ENCODE results near the gene PKIG. TPM values are rescaled to one million over a fixed set of nuclear protein-coding genes. Genes with fewer than 3 reads are reported as not detected.

Gene PKIG
- total and polyA plus RNA-seq, 2 experiments from 2014 or later, result 29.7 to 33.2 TPM

- H3K4me3 Mint-ChIP-seq, result no peak overlapping the region
- DNase-seq (ENCODE audit: low spot score) (no peak), ATAC-seq (no peak)
- Histone ChIP-seq H3K27me3 (ENCODE audit: insufficient read depth) (no peaks in the 10 kb centered on the region), H4K20me1 (replicated peaks; ENCODE audit: insufficient read depth) (no peaks in the 10 kb centered on the region), H3K9me2 (ENCODE audit: insufficient read depth) (no peaks in the 10 kb centered on the region), H3K4me3 (no peak overlapping the region), H3K27ac (ENCODE audit: low read depth) (no peak overlapping the region), H3K79me2 (replicated peaks; ENCODE audit: insufficient read depth) (no peaks in the 10 kb centered on the region), H3K4me2 (no peak overlapping the region), H3K4me1 (ENCODE audit: insufficient read depth) (peaks cover 19% of the 10 kb centered on the region), H3K36me3 (ENCODE audit: insufficient read depth) (no peaks in the 10 kb centered on the region), H3F3A (replicated peaks; ENCODE audit: low read depth) (no peaks in the 10 kb centered on the region), H2AFZ (no peak overlapping the region)
- peak overlapping the region; percentile 84; the same call in 1 of the 2 replicates for H3K27ac Mint-ChIP-seq
- H3K9me3 Mint-ChIP-seq, result peaks cover 13% of the 10 kb centered on the region
- H3K27me3 Mint-ChIP-seq (ENCODE audit: insufficient read depth, low read depth, poor library complexity), result peaks cover 35% of the 10 kb centered on the region
- no peak for TF ChIP-seq ZNF114 (CRISPR knock-in tag; IDR thresholded peaks at IDR 0.05)
- no peak for TF ChIP-seq ZNF331 (CRISPR knock-in tag; IDR thresholded peaks at IDR 0.05; ENCODE audit: low read depth)
- TF ChIP-seq POLR2AphosphoS5 (IDR thresholded peaks at IDR 0.05; ENCODE audit: low read depth), result no peak
- no peak for TF ChIP-seq NANOG (IDR thresholded peaks at IDR 0.05; ENCODE audit: borderline replicate concordance)
- peaks cover 28% of the 10 kb centered on the region for H3K36me3 Mint-ChIP-seq (ENCODE audit: low read depth)
- H3K4me1 Mint-ChIP-seq, result peaks cover 43% of the 10 kb centered on the region
Measured at GRCh38 chr20:44641325-44641724, 58.9 kb downstream of the PKIG start.

DNA sequence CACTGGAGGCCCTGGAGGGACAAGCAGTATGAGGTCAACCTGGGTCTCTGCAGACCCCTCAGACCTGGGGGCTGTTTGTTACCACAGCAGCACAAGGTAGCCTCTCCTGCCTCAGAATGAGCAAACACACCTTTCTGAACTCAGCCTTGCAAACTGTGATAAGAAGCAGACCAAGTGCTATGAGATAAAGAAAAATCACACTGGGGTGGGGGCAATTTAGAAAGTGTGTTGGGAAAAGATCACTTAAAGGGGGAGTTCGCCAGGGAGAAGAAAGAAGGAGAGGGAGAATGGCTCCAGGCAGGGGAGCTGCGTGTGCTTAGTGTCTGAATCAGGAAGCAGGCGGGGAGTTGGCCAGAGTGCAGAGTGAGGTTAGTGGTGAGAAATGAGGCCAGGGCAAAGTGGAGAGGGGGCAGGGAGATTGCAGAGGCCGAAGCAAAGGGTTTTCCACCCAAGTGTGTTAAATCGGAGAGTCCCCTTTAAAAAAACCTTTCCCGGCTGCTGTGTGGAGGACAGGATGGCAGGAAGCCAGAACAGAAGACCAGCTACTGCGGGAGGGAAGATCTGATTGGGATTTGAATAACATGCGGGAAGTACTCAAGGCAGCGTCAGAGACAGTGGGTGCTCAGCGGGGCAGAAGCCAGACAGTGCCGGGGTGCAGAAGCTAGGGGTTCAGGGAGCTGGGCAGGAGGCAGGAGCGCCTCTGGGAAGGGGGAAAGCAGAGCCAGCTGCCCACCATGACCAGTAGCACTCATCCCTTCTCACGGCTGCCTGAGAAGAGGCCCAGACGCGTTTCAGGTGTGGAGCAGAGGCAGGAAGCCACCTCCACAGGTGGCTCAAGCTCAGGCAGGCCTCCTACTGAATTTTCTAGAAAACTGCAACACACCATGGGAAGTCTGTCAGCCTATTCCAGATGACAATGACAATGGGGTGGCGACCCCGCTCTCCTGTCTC lies 60.1 kb downstream of the PKIG start:
- H3K4me3 Mint-ChIP-seq, result peak overlapping the region; percentile 46
- peaks cover 6% of the 10 kb centered on the region for H3K9me3 Mint-ChIP-seq
- TF ChIP-seq, protein P1, sequence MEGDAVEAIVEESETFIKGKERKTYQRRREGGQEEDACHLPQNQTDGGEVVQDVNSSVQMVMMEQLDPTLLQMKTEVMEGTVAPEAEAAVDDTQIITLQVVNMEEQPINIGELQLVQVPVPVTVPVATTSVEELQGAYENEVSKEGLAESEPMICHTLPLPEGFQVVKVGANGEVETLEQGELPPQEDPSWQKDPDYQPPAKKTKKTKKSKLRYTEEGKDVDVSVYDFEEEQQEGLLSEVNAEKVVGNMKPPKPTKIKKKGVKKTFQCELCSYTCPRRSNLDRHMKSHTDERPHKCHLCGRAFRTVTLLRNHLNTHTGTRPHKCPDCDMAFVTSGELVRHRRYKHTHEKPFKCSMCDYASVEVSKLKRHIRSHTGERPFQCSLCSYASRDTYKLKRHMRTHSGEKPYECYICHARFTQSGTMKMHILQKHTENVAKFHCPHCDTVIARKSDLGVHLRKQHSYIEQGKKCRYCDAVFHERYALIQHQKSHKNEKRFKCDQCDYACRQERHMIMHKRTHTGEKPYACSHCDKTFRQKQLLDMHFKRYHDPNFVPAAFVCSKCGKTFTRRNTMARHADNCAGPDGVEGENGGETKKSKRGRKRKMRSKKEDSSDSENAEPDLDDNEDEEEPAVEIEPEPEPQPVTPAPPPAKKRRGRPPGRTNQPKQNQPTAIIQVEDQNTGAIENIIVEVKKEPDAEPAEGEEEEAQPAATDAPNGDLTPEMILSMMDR (conservative IDR thresholded peaks at IDR 0.05; ENCODE audit: low read depth in 2 of 2), result peak in 1 of 2 experiments; percentile 41; a peak in 3 of 4 replicates
- TF ChIP-seq, protein P2, sequence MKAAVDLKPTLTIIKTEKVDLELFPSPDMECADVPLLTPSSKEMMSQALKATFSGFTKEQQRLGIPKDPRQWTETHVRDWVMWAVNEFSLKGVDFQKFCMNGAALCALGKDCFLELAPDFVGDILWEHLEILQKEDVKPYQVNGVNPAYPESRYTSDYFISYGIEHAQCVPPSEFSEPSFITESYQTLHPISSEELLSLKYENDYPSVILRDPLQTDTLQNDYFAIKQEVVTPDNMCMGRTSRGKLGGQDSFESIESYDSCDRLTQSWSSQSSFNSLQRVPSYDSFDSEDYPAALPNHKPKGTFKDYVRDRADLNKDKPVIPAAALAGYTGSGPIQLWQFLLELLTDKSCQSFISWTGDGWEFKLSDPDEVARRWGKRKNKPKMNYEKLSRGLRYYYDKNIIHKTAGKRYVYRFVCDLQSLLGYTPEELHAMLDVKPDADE (IDR thresholded peaks at IDR 0.05), result peak; percentile 7; the same call in 1 of the 2 replicates
- TF ChIP-seq, protein P3, sequence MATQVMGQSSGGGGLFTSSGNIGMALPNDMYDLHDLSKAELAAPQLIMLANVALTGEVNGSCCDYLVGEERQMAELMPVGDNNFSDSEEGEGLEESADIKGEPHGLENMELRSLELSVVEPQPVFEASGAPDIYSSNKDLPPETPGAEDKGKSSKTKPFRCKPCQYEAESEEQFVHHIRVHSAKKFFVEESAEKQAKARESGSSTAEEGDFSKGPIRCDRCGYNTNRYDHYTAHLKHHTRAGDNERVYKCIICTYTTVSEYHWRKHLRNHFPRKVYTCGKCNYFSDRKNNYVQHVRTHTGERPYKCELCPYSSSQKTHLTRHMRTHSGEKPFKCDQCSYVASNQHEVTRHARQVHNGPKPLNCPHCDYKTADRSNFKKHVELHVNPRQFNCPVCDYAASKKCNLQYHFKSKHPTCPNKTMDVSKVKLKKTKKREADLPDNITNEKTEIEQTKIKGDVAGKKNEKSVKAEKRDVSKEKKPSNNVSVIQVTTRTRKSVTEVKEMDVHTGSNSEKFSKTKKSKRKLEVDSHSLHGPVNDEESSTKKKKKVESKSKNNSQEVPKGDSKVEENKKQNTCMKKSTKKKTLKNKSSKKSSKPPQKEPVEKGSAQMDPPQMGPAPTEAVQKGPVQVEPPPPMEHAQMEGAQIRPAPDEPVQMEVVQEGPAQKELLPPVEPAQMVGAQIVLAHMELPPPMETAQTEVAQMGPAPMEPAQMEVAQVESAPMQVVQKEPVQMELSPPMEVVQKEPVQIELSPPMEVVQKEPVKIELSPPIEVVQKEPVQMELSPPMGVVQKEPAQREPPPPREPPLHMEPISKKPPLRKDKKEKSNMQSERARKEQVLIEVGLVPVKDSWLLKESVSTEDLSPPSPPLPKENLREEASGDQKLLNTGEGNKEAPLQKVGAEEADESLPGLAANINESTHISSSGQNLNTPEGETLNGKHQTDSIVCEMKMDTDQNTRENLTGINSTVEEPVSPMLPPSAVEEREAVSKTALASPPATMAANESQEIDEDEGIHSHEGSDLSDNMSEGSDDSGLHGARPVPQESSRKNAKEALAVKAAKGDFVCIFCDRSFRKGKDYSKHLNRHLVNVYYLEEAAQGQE (IDR thresholded peaks at IDR 0.05; ENCODE audit: unreplicated experiment), result no peak
- TF ChIP-seq EZH2phosphoT487 (IDR thresholded peaks at IDR 0.05; ENCODE audit: unreplicated experiment) (no peak), ZNF331 (CRISPR knock-in tag; IDR thresholded peaks at IDR 0.05; ENCODE audit: low read depth) (peak; percentile 20; the same call in 1 of the 2 replicates), STAT1 (IDR thresholded peaks at IDR 0.05; ENCODE audit: unreplicated experiment) (no peak), JUNB (IDR thresholded peaks at IDR 0.05; ENCODE audit: unreplicated experiment) (no peak)

More for the DNA sequence above, 60.1 kb downstream of the PKIG start:
- H3K4me1 ChIP-seq (ENCODE audit: insufficient read depth), result peaks cover 25% of the 10 kb centered on the region
- H3K27me3 Mint-ChIP-seq (ENCODE audit: insufficient read depth, low read depth, poor library complexity), result peaks cover 40% of the 10 kb centered on the region
- H3K4me3 ChIP-seq, result no peak overlapping the region; the same call in 1 of the 2 replicates
- H3K9me2 ChIP-seq (ENCODE audit: insufficient read depth), result no peaks in the 10 kb centered on the region
- peak overlapping the region; percentile 96 for H3K27ac Mint-ChIP-seq
- H3K4me2 ChIP-seq, result peak overlapping the region; percentile 70
- H3K27me3 ChIP-seq (ENCODE audit: insufficient read depth), result no peaks in the 10 kb centered on the region
- H3K36me3 Mint-ChIP-seq (ENCODE audit: low read depth), result peaks cover 19% of the 10 kb centered on the region
- DNase-seq (ENCODE audit: low spot score), result peak; percentile 75
- H2AFZ ChIP-seq, result peak overlapping the region; percentile 16; the same call in 1 of the 2 replicates
- peak overlapping the region; percentile 82 for H3K27ac ChIP-seq (ENCODE audit: low read depth)
- H3K36me3 ChIP-seq (ENCODE audit: insufficient read depth), result no peaks in the 10 kb centered on the region
- H3F3A ChIP-seq (replicated peaks; ENCODE audit: low read depth), result no peaks in the 10 kb centered on the region
- no peaks in the 10 kb centered on the region for H4K20me1 ChIP-seq (replicated peaks; ENCODE audit: insufficient read depth)
- H3K79me2 ChIP-seq (replicated peaks; ENCODE audit: insufficient read depth), result no peaks in the 10 kb centered on the region
- peaks cover 48% of the 10 kb centered on the region for H3K4me1 Mint-ChIP-seq
- ATAC-seq, result peak; percentile 73

All from GM23338 (cell line).